CD4-positive, alpha-beta T cell (primary cell): ENCODE data around the gene CNTN3. TPM values are rescaled to one million over a fixed set of nuclear protein-coding genes. Genes with fewer than 3 reads are reported as not detected.

Experiments
- ATAC-seq: fragments of 200-7000 bp; cut with Tn5 transposase; one replicate; pipeline ENCODE4 v1.10.0; 2022; ENCODE audit warnings: mild to moderate bottlenecking; ENCODE audit not compliant: poor library complexity
- CTCF ChIA-PET: fragments of 350-600 bp; sonication (Branson Sonifier 250); formaldehyde crosslinking; loops from one replicate; lab custom pipeline; 2021; ENCODE audit warnings: antibody characterized with exemption, inconsistent platforms; lab: Charles Lee
- POLR2A ChIA-PET: fragments of 350-600 bp; sonication (Branson Sonifier 250); formaldehyde crosslinking; loops from one replicate; lab custom pipeline; 2021; ENCODE audit warnings: antibody characterized with exemption, inconsistent platforms; lab: Charles Lee
- DNase-seq, 14 experiments: peaks; one replicate each; pipeline ENCODE4 v3.0.0-alpha.2; 2013 to 2020; ENCODE audit warnings: mixed read lengths in 2 of 14
- H3K27ac ChIP-seq, 2 donors: one replicate each; pipeline versions ENCODE4 v1.5.1 to v1.7.0; 2013; ENCODE audit warnings: low read length in 2 of 2, low read depth in 1 of 2, mild to moderate bottlenecking in 1 of 2
- H3K27me3 ChIP-seq, 2 experiments: 1 replicate in 1 of 2; 2 replicates in 1 of 2; pipeline versions ENCODE4 v1.6.1 to v1.7.0; 2013; ENCODE audit warnings: low read length in 2 of 2, control low read depth in 1 of 2, mild to moderate bottlenecking in 1 of 2, moderate library complexity in 1 of 2; ENCODE audit not compliant: insufficient read depth in 2 of 2, control insufficient read depth in 1 of 2
- H3K36me3 ChIP-seq: one replicate; pipeline ENCODE4 v1.6.1; 2013; ENCODE audit warnings: low read length, control low read depth; ENCODE audit not compliant: insufficient read depth
- H3K4me1 ChIP-seq: one replicate; pipeline ENCODE4 v1.6.1; 2013; ENCODE audit warnings: low read length, control low read depth; ENCODE audit not compliant: insufficient read depth
- H3K4me3 ChIP-seq: one replicate; pipeline ENCODE4 v1.5.1; 2013; ENCODE audit warnings: mild to moderate bottlenecking, low read length, moderate library complexity
- H3K9me3 ChIP-seq, 2 experiments: 1 replicate in 1 of 2; 2 replicates in 1 of 2; pipeline versions ENCODE4 v1.6.1 to v1.7.0; 2013; ENCODE audit warnings: low read length in 2 of 2, mild to moderate bottlenecking in 2 of 2, control low read depth in 1 of 2, moderate library complexity in 1 of 2; ENCODE audit not compliant: control insufficient read depth in 1 of 2, insufficient read depth in 1 of 2
- H3K27ac Mint-ChIP-seq: one replicate; pipeline ENCODE4 v1.8.0; 2020; ENCODE audit warnings: mixed read lengths
- H3K27me3 Mint-ChIP-seq: one replicate; pipeline ENCODE4 v1.8.0; 2021; ENCODE audit warnings: mixed read lengths
- H3K36me3 Mint-ChIP-seq: one replicate; pipeline ENCODE4 v1.8.0; 2021; ENCODE audit warnings: low read depth, mixed read lengths
- H3K4me1 Mint-ChIP-seq: one replicate; pipeline ENCODE4 v1.8.0; 2021; ENCODE audit warnings: low read depth, mixed read lengths
- H3K4me3 Mint-ChIP-seq: one replicate; pipeline ENCODE4 v1.8.0; 2020; ENCODE audit warnings: mild to moderate bottlenecking, mixed read lengths
- H3K9me3 Mint-ChIP-seq: one replicate; pipeline ENCODE4 v1.8.0; 2020; ENCODE audit warnings: mixed read lengths
- CTCF ChIP-seq: fragments of 200-600 bp; IDR thresholded peaks from one replicate; pipeline ENCODE4 v1.8.0; 2022; ENCODE audit warnings: antibody characterized with exemption, mild to moderate bottlenecking
- intact Hi-C, 2 experiments: fragments of 100-400 bp; cut with DNase I in 1 of 2; cut with micrococcal nuclease in 1 of 2; formaldehyde crosslinking; loops; one replicate each; pipeline versions ENCODE4 v1.15.1 to v1.9.0; 2023 to 2025; cut with DNase I, micrococcal nuclease
- total RNA-seq, 174 experiments: library from RNA in 2 of 174; stranded (reverse) in 2 of 174; gene quantifications; one replicate each; pipeline ENCODE4 v1.2.3 and lab custom pipeline; 2021 to 2026

Gene CNTN3
- total RNA-seq, 2 experiments from 2014 or later: not detected

GRCh38 chr3:74651885-74652284, 37.4 kb upstream of the CNTN3 start:
- no peaks in the 10 kb centered on the region for H3K9me3 ChIP-seq
- no peaks in the 10 kb centered on the region for H3K9me3 Mint-ChIP-seq
- no peaks in the 10 kb centered on the region for H3K36me3 Mint-ChIP-seq
- no peak for DNase-seq
- H3K27me3 Mint-ChIP-seq: no peaks in the 10 kb centered on the region
- no peak overlapping the region for H3K4me3 Mint-ChIP-seq
- H3K27ac Mint-ChIP-seq: no peak overlapping the region
- ChIA-PET CTCF (no interaction called here), POLR2A (no interaction called here)
- no peak for TF ChIP-seq CTCF
- intact Hi-C loops: no loop called here
- no peaks in the 10 kb centered on the region for H3K4me1 Mint-ChIP-seq
- no peaks in the 10 kb centered on the region for H3K4me1 ChIP-seq
- no peaks in the 10 kb centered on the region for H3K27me3 ChIP-seq
- H3K36me3 ChIP-seq: no peaks in the 10 kb centered on the region
- no peak overlapping the region for H3K27ac ChIP-seq
- no peak overlapping the region for H3K4me3 ChIP-seq
- no peak for ATAC-seq

GRCh38 chr3:74651292-74651691, 36.8 kb upstream of the CNTN3 start:
- no peaks in the 10 kb centered on the region for H3K4me1 ChIP-seq
- ChIA-PET POLR2A (no interaction called here), CTCF (no interaction called here)
- Mint-ChIP-seq H3K36me3 (no peaks in the 10 kb centered on the region), H3K27ac (no peak overlapping the region), H3K4me3 (no peak overlapping the region), H3K27me3 (no peaks in the 10 kb centered on the region), H3K9me3 (no peaks in the 10 kb centered on the region), H3K4me1 (no peaks in the 10 kb centered on the region)
- no peak overlapping the region for H3K27ac ChIP-seq
- no peaks in the 10 kb centered on the region for H3K27me3 ChIP-seq
- no peak for TF ChIP-seq CTCF
- no peak overlapping the region for H3K4me3 ChIP-seq
- intact Hi-C loops: no loop called here
- no peaks in the 10 kb centered on the region for H3K9me3 ChIP-seq
- ATAC-seq: no peak
- DNase-seq: no peak
- no peaks in the 10 kb centered on the region for H3K36me3 ChIP-seq

GRCh38 chr3:74648107-74648506, 33.6 kb upstream of the CNTN3 start:
- H3K27ac Mint-ChIP-seq: no peak overlapping the region
- POLR2A ChIA-PET: no interaction called here
- no peaks in the 10 kb centered on the region for H3K9me3 Mint-ChIP-seq
- no peaks in the 10 kb centered on the region for H3K36me3 ChIP-seq
- H3K4me3 Mint-ChIP-seq: no peak overlapping the region
- DNase-seq: no peak
- no peak overlapping the region for H3K4me3 ChIP-seq
- intact Hi-C loops: no loop called here
- no peaks in the 10 kb centered on the region for H3K4me1 ChIP-seq
- peaks cover 0 to 5% of the 10 kb centered on the region in 2 experiments for H3K9me3 ChIP-seq
- H3K27ac ChIP-seq: no peak overlapping the region
- no peak for TF ChIP-seq CTCF
- H3K36me3 Mint-ChIP-seq: no peaks in the 10 kb centered on the region
- no peaks in the 10 kb centered on the region for H3K4me1 Mint-ChIP-seq
- CTCF ChIA-PET: no interaction called here
- H3K27me3 ChIP-seq: no peaks in the 10 kb centered on the region
- no peaks in the 10 kb centered on the region for H3K27me3 Mint-ChIP-seq
- no peak for ATAC-seq
